B cell (primary cell): ENCODE data around the gene SDR39U1. TPM values are rescaled to one million over a fixed set of nuclear protein-coding genes. Genes with fewer than 3 reads are reported as not detected.

Experiments used
- ATAC-seq: fragments of 200-7000 bp; cut with Tn5 transposase; one replicate; pipeline ENCODE4 v1.10.0; 2021; ENCODE audit warnings: low read depth, mild to moderate bottlenecking, moderate number of reproducible peaks, moderate library complexity
- CTCF ChIA-PET: fragments of 350-600 bp; sonication (Branson Sonifier 250); formaldehyde crosslinking; loops from one replicate; lab custom pipeline; 2021; ENCODE audit warnings: antibody characterized with exemption, inconsistent platforms; lab: Charles Lee
- POLR2A ChIA-PET: fragments of 350-600 bp; sonication (Branson Sonifier 250); formaldehyde crosslinking; loops from one replicate; lab custom pipeline; 2021; ENCODE audit warnings: antibody characterized with exemption; lab: Charles Lee
- DNase-seq: peaks from one replicate; pipeline ENCODE4 v3.0.0; 2013
- H2AFZ ChIP-seq: 2 replicates; pipeline ENCODE4 v1.6.1; 2012; ENCODE audit warnings: mild to moderate bottlenecking, low read depth, low read length; ENCODE audit not compliant: insufficient read depth, poor library complexity, severe bottlenecking
- H3K27ac ChIP-seq, 2 donors: 1 replicate in 1 of 2; 2 replicates in 1 of 2; pipeline ENCODE4 v1.5.1; 2012 to 2013; ENCODE audit warnings: low read length in 2 of 2, mild to moderate bottlenecking in 2 of 2, moderate library complexity in 1 of 2
- H3K27me3 ChIP-seq, 4 experiments: fragments of 200-600 bp in 1 of 4; sonication (generic) in 1 of 4; replicated peaks in 1 of 4; 1 replicate in 2 of 4; 2 replicates in 2 of 4; pipeline versions ENCODE4 v1.6.1 to v1.7.0; 2013 to 2016; ENCODE audit warnings: low read length in 3 of 4, mild to moderate bottlenecking in 2 of 4, mixed read lengths in 1 of 4, moderate library complexity in 1 of 4; ENCODE audit not compliant: insufficient read depth in 4 of 4, control insufficient read depth in 3 of 4; ENCODE audit errors: control extremely low read depth in 1 of 4
- H3K36me3 ChIP-seq, 2 experiments: replicated peaks in 1 of 2; 1 replicate in 1 of 2; 2 replicates in 1 of 2; pipeline versions ENCODE4 v1.6.1 to v1.7.1; 2013; ENCODE audit warnings: low read length in 1 of 2; ENCODE audit not compliant: insufficient read depth in 2 of 2, control insufficient read depth in 1 of 2; ENCODE audit errors: control extremely low read depth in 1 of 2, extremely low read depth in 1 of 2
- H3K4me1 ChIP-seq, 2 donors: fragments of 200-600 bp in 1 of 2; sonication (generic) in 1 of 2; 1 replicate in 1 of 2; 2 replicates in 1 of 2; pipeline versions ENCODE4 v1.5.1 to v1.6.1; 2013 to 2017; ENCODE audit warnings: low read length in 2 of 2; ENCODE audit not compliant: control insufficient read depth in 2 of 2, insufficient read depth in 2 of 2
- H3K4me2 ChIP-seq: replicated peaks from 2 replicates; pipeline ENCODE3; 2012; ENCODE audit warnings: mild to moderate bottlenecking, low read depth, low read length; ENCODE audit not compliant: poor library complexity, severe bottlenecking
- H3K4me3 ChIP-seq, 5 experiments: fragments of 200-600 bp in 1 of 5; sonication (generic) in 1 of 5; 1 replicate in 3 of 5; 2 replicates in 2 of 5; pipeline versions ENCODE4 v1.5.1 to v1.7.0; 2011 to 2016; ENCODE audit warnings: low read length in 4 of 5, mild to moderate bottlenecking in 4 of 5, low read depth in 2 of 5, control low read depth in 1 of 5, moderate library complexity in 1 of 5; ENCODE audit not compliant: insufficient read depth in 1 of 5; ENCODE audit errors: control extremely low read depth in 1 of 5, extremely low read depth in 1 of 5
- H3K79me2 ChIP-seq: fragments of 200-600 bp; sonication (generic); one replicate; pipeline ENCODE4 v1.6.0; 2016; ENCODE audit warnings: low read length; ENCODE audit not compliant: control insufficient read depth, insufficient read depth
- H3K9ac ChIP-seq: fragments of 200-600 bp; sonication (generic); 2 replicates; pipeline ENCODE4 v1.6.1; 2017; ENCODE audit warnings: mild to moderate bottlenecking, low read length, moderate library complexity
- H3K9me3 ChIP-seq, 3 donors: one replicate each; pipeline versions ENCODE4 v1.6.1 to v1.7.1; 2013; ENCODE audit warnings: low read length in 2 of 3; ENCODE audit not compliant: control insufficient read depth in 2 of 3, insufficient read depth in 1 of 3; ENCODE audit errors: control extremely low read depth in 1 of 3
- H4K20me1 ChIP-seq: 2 replicates; pipeline ENCODE4 v1.6.0; 2012; ENCODE audit warnings: mild to moderate bottlenecking, low read length; ENCODE audit not compliant: insufficient read depth, control insufficient read depth, poor library complexity, severe bottlenecking
- H3K27ac Mint-ChIP-seq: one replicate; pipeline ENCODE4 v1.8.0; 2021; ENCODE audit warnings: mixed read lengths
- H3K27me3 Mint-ChIP-seq: one replicate; pipeline ENCODE4 v1.8.0; 2021; ENCODE audit warnings: mixed read lengths
- H3K4me1 Mint-ChIP-seq: one replicate; pipeline ENCODE4 v1.8.0; 2021; ENCODE audit warnings: mixed read lengths
- H3K4me3 Mint-ChIP-seq: one replicate; pipeline ENCODE4 v1.8.0; 2021; ENCODE audit warnings: mixed read lengths
- H3K9me3 Mint-ChIP-seq: one replicate; pipeline ENCODE4 v1.8.0; 2022; ENCODE audit warnings: mixed read lengths; ENCODE audit not compliant: insufficient read depth
- CTCF ChIP-seq: fragments of 200-600 bp; IDR thresholded peaks from one replicate; pipeline ENCODE4 v1.8.0; 2022; ENCODE audit warnings: antibody characterized with exemption, mild to moderate bottlenecking
- EZH2 ChIP-seq: IDR thresholded peaks from 2 replicates; pipeline ENCODE4 v1.6.1; 2012; ENCODE audit warnings: borderline replicate concordance, low read depth, mild to moderate bottlenecking, moderate library complexity, low read length; ENCODE audit not compliant: insufficient read depth, poor library complexity, severe bottlenecking
- WGBS: methylation state at CpG from one replicate; pipeline ENCODE4 v1.1.5; 2013; ENCODE audit warnings: missing lambda C conversion rate; ENCODE audit not compliant: insufficient coverage; 5-methylcytosine and 5-hydroxymethylcytosine counted together
- intact Hi-C: fragments of 100-400 bp; cut with micrococcal nuclease; formaldehyde crosslinking; loops from one replicate; pipeline ENCODE4 v1.10.0; 2022
- polyA plus RNA-seq: library from polyadenylated mRNA; depleted of rRNA; stranded (reverse); fragments of >200 nt; gene quantifications from 2 replicates; pipeline ENCODE4 v1.2.3, GENCODE V29; 2012
- total RNA-seq, 2 donors: library from RNA; stranded (reverse); fragments of 120-200 nt in 1 of 2; gene quantifications; 1 replicate in 1 of 2; 2 replicates in 1 of 2; pipeline versions ENCODE4 v1.2.3 to v1.2.4, GENCODE V29; 2013 to 2022

SDR39U1 gene
- total and polyA plus RNA-seq, 2 donors (not counting 1 experiment from before 2014, with no cell fraction given): 126 to 247 TPM

GRCh38 chr14:24427537-24428508 is 14.8 kb downstream of the SDR39U1 start:
- peak overlapping the region; percentile 13 for H3K4me3 Mint-ChIP-seq
- WGBS: 71% methylated on average over 17 of the region's 18 CpGs
- H3K9me3 ChIP-seq: no peaks in the 10 kb centered on the region
- H3K4me1 ChIP-seq: peaks cover 22 to 36% of the 10 kb centered on the region in 2 donors
- TF ChIP-seq CTCF (no peak), EZH2 (no peak)
- no peaks in the 10 kb centered on the region for H3K27me3 Mint-ChIP-seq
- H2AFZ ChIP-seq: no peak overlapping the region
- no peaks in the 10 kb centered on the region for H3K27me3 ChIP-seq
- H3K27ac Mint-ChIP-seq: peak overlapping the region; percentile 78
- POLR2A ChIA-PET: no interaction called here
- H4K20me1 ChIP-seq: peaks cover 20% of the 10 kb centered on the region
- no peak overlapping the region for H3K4me2 ChIP-seq
- CTCF ChIA-PET: interaction anchor here (1.0 to 17.4 kb wide), 4 partner anchors 9 to 93 kb away, joined by 3 to 650 read pairs (median 4); partner anchors contain the start of genes ADCY4 and RIPK3
- H3K9ac ChIP-seq: no peak overlapping the region
- intact Hi-C loops: no loop called here
- peaks cover 42% of the 10 kb centered on the region for H3K79me2 ChIP-seq
- H3K36me3 ChIP-seq: peaks cover 0 to 16% of the 10 kb centered on the region in 2 experiments
- H3K9me3 Mint-ChIP-seq: no peaks in the 10 kb centered on the region
- no peak overlapping the region for H3K4me3 ChIP-seq
- no peak for DNase-seq
- peak overlapping the region in 1 of 2 donors; percentile 99 for H3K27ac ChIP-seq
- no peak for ATAC-seq
- H3K4me1 Mint-ChIP-seq: peaks cover 25% of the 10 kb centered on the region
